GM12878 (cell line): Measurements from ENCODE around the gene PTGS1. TPM values are rescaled to one million over a fixed set of nuclear protein-coding genes. Genes with fewer than 3 reads are reported as not detected.

Experiments
- ATAC-seq: fragments of 200-7000 bp; cut with Tn5 transposase; 3 replicates; pipeline ENCODE4 v1.9.1; 2020; ENCODE audit warnings: mild to moderate bottlenecking, moderate library complexity
- BruUV-seq: library from RNA; stranded (reverse); fragments of 400-500 nt; replicated peaks from 2 replicates; lab custom pipeline; 2021; lab: Mats Ljungman, UMichigan
- CTCF ChIA-PET: fragments of 300-600 bp; sonication (Branson Sonifier 250); formaldehyde crosslinking; extraction: SDS; loops from one replicate; lab custom pipeline; 2021; ENCODE audit warnings: inconsistent platforms; lab: Yijun Ruan, JAX
- POLR2A ChIA-PET: fragments of 350-600 bp; formaldehyde crosslinking; extraction: SDS; loops from one replicate; lab custom pipeline; 2021; ENCODE audit warnings: inconsistent platforms; lab: Charles Lee
- RAD21 ChIA-PET: fragments of 300-600 bp; sonication (Branson Sonifier 250); formaldehyde crosslinking; loops from one replicate; lab custom pipeline; 2023; ENCODE audit warnings: antibody characterized with exemption; ENCODE audit not compliant: unreplicated experiment; lab: Charles Lee
- SMC1A ChIA-PET: fragments of 300-600 bp; sonication (Branson Sonifier 250); formaldehyde crosslinking; loops from one replicate; lab custom pipeline; 2023; ENCODE audit not compliant: unreplicated experiment, uncharacterized antibody; lab: Charles Lee
- DNase-seq: peaks from one replicate; pipeline ENCODE4 v3.0.0-alpha.2; 2011; ENCODE audit warnings: low read depth, low spot score
- FAIRE-seq: peaks from 3 replicates; lab custom pipeline; 2011; peaks lifted over from hg19 to GRCh38; lab: Jason Lieb, UNC
- H2AFZ ChIP-seq: 2 replicates; pipeline ENCODE4 v1.6.0; 2011; ENCODE audit warnings: low read depth, low read length, control low read depth; ENCODE audit not compliant: control insufficient read depth
- H3K27ac ChIP-seq: 2 replicates; pipeline ENCODE4 v1.5.1; 2011; ENCODE audit warnings: control low read depth; ENCODE audit not compliant: control insufficient read depth, insufficient read depth
- H3K27me3 ChIP-seq, 2 experiments: replicated peaks in 1 of 2; 2 replicates each; pipeline versions ENCODE4 v1.6.0 to v1.6.1; 2011; ENCODE audit warnings: low read length in 1 of 2; ENCODE audit not compliant: control insufficient read depth in 2 of 2, insufficient read depth in 2 of 2
- H3K36me3 ChIP-seq, 2 experiments: 2 replicates each; pipeline ENCODE4 v1.5.1; 2011; ENCODE audit warnings: low read length in 1 of 2; ENCODE audit not compliant: control insufficient read depth in 2 of 2, insufficient read depth in 2 of 2
- H3K4me1 ChIP-seq: 2 replicates; pipeline ENCODE4 v1.6.1; 2011; ENCODE audit warnings: mild to moderate bottlenecking, low read length, moderate library complexity, mixed read lengths; ENCODE audit not compliant: control insufficient read depth, insufficient read depth
- H3K4me2 ChIP-seq: 2 replicates; pipeline ENCODE4 v1.6.0; 2011; ENCODE audit warnings: control low read depth; ENCODE audit not compliant: control insufficient read depth, insufficient read depth
- H3K4me3 ChIP-seq: fragments of 200-600 bp; sonication (generic); 2 replicates; pipeline ENCODE4 v1.5.1; 2016
- H3K79me2 ChIP-seq: 2 replicates; pipeline ENCODE4 v1.6.0; 2011; ENCODE audit warnings: low read length; ENCODE audit not compliant: control insufficient read depth, insufficient read depth
- H3K9ac ChIP-seq: 2 replicates; pipeline ENCODE4 v1.8.0; 2011; ENCODE audit warnings: low read length, control low read depth, mixed read lengths; ENCODE audit not compliant: control insufficient read depth, insufficient read depth
- H3K9me3 ChIP-seq: replicated peaks from 3 replicates; pipeline ENCODE4 v1.5.1; 2011; ENCODE audit warnings: mild to moderate bottlenecking, low read length; ENCODE audit not compliant: control insufficient read depth, insufficient read depth
- H4K20me1 ChIP-seq: 2 replicates; pipeline ENCODE4 v1.6.0; 2011; ENCODE audit not compliant: control insufficient read depth, insufficient read depth
- EP300 ChIP-seq, 2 experiments: fragments of 150-350 bp in 1 of 2; IDR thresholded peaks; 2 replicates each; pipeline ENCODE4 v1.6.1; 2011 to 2012; ENCODE audit warnings: low read depth in 2 of 2, low read length in 2 of 2, borderline replicate concordance in 1 of 2, improper control_type of control experiment in 1 of 2, inconsistent platforms in 1 of 2; ENCODE audit not compliant: control insufficient read depth in 1 of 2
- MAX ChIP-seq: IDR thresholded peaks from 2 replicates; pipeline ENCODE4 v1.6.1; 2012; ENCODE audit warnings: low read depth, low read length, improper control_type of control experiment
- RCOR1 ChIP-seq: conservative IDR thresholded peaks from 2 replicates; pipeline ENCODE4 v1.6.1; 2012; ENCODE audit warnings: low read depth, low read length, improper control_type of control experiment
- TBL1XR1 ChIP-seq: IDR thresholded peaks from 2 replicates; pipeline ENCODE4 v1.6.1; 2012; ENCODE audit warnings: low read depth, low read length, improper control_type of control experiment
- WGBS: methylation state at CpG from one replicate; pipeline ENCODE4 v1.1.6; 2016; ENCODE audit warnings: low lambda C conversion rate; ENCODE audit not compliant: insufficient replicate concordance, insufficient coverage; ENCODE audit errors: missing lambda C conversion rate; 5-methylcytosine and 5-hydroxymethylcytosine counted together
- in situ Hi-C: fragments of 300-500 bp; cut with MboI; formaldehyde crosslinking; loops from 9 replicates; pipeline ENCODE4 v1.14.3; 2018; ENCODE audit warnings: mixed read lengths
- intact Hi-C: fragments of 100-400 bp; cut with micrococcal nuclease; formaldehyde crosslinking; loops from one replicate; pipeline ENCODE4 v1.14.2; 2022; ENCODE audit not compliant: unreplicated experiment
- polyA plus RNA-seq, 11 experiments: library from polyadenylated mRNA; depleted of rRNA in 4 of 11; unstranded in 6 of 11; stranded (reverse) in 5 of 11; fragments of >200 nt; fragmentation: Nextera tagmentation in 4 of 11; fragmentation: Illumina TruSeq in 1 of 11; extraction: Ambion mirVana in 4 of 11; extraction: Trizol in 1 of 11; gene quantifications; 1 replicate in 1 of 11; 2 replicates in 10 of 11; pipeline versions ENCODE4 v1.2.1 to v1.2.3, GENCODE V29; 2011 to 2016; ENCODE audit warnings: inconsistent platforms in 2 of 11, missing spikeins in 2 of 11, low read depth in 1 of 11
- total RNA-seq, 4 experiments: library from RNA; depleted of rRNA in 3 of 4; stranded (reverse); fragments of >200 nt in 3 of 4; fragmentation: Illumina TruSeq in 1 of 4; extraction: Trizol in 1 of 4; gene quantifications; 2 replicates each; pipeline versions ENCODE4 v1.2.1 to v1.2.3, GENCODE V29; 2013 to 2021
- TF ChIP-seq, protein P1 (sequence below): fragments of 450-650 bp; formaldehyde crosslinking; IDR thresholded peaks from 2 replicates; pipeline ENCODE4 v1.4.0; 2022; ENCODE audit warnings: mild to moderate bottlenecking, moderate library complexity

Gene PTGS1
- total and polyA plus RNA-seq, 10 of the 15 experiments (the other 5 are each of a cell fraction or from before 2014, with no cell fraction given): 0.16 to 2.8 (median 0.96) TPM

- H3K36me3 ChIP-seq: no peaks in the 10 kb centered on the region
- H3K9me3 ChIP-seq: no peaks in the 10 kb centered on the region
- BruUV-seq: no TSS peak
- TF ChIP-seq MAX (no peak), EP300 (IDR thresholded peaks at IDR 0.05; ENCODE audit: borderline replicate concordance in 1 of 2, control insufficient read depth in 1 of 2, low read depth in 2 of 2, low read length in 2 of 2) (no peak), RCOR1 (no peak), TBL1XR1 (no peak)
- TF ChIP-seq, protein P1, sequence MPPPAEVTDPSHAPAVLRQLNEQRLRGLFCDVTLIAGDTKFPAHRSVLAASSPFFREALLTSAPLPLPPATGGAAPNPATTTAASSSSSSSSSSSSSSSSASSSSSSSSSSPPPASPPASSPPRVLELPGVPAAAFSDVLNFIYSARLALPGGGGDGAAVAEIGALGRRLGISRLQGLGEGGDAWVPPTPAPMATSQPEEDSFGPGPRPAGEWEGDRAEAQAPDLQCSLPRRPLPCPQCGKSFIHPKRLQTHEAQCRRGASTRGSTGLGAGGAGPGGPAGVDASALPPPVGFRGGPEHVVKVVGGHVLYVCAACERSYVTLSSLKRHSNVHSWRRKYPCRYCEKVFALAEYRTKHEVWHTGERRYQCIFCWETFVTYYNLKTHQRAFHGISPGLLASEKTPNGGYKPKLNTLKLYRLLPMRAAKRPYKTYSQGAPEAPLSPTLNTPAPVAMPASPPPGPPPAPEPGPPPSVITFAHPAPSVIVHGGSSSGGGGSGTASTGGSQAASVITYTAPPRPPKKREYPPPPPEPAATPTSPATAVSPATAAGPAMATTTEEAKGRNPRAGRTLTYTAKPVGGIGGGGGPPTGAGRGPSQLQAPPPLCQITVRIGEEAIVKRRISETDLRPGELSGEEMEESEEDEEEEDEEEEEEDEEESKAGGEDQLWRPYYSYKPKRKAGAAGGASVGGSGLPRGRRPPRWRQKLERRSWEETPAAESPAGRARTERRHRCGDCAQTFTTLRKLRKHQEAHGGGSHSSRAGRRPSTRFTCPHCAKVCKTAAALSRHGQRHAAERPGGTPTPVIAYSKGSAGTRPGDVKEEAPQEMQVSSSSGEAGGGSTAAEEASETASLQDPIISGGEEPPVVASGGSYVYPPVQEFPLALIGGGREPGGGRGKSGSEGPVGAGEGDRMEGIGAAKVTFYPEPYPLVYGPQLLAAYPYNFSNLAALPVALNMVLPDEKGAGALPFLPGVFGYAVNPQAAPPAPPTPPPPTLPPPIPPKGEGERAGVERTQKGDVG (CRISPR knock-in tag): no peak
- in situ Hi-C loops: no loop called here
- FAIRE-seq: no peak
- H3K9ac ChIP-seq: no peak overlapping the region
- no peaks in the 10 kb centered on the region for H3K4me1 ChIP-seq
- ChIA-PET RAD21 (interaction anchor here (1.1 to 1.5 kb wide), 2 partner anchors 215 to 241 kb away, joined by 3 to 4 read pairs; no protein-coding TSS in a partner anchor), POLR2A (no interaction called here), CTCF (interaction anchor here (1.4 kb wide), 1 partner anchor 10 kb away, joined by 7 read pairs; no protein-coding TSS in a partner anchor), SMC1A (interaction anchor here (0.7 kb wide), 1 partner anchor 203 kb away, joined by 3 read pairs; no protein-coding TSS in a partner anchor)
- H4K20me1 ChIP-seq: no peaks in the 10 kb centered on the region
- ATAC-seq: no peak
- no peak overlapping the region for H3K4me2 ChIP-seq
- intact Hi-C loops: no loop called here
- H2AFZ ChIP-seq: no peak overlapping the region
- no peak overlapping the region for H3K27ac ChIP-seq
- H3K4me3 ChIP-seq: no peak overlapping the region
- 40% methylated on average over 6 of the region's 6 CpGs for WGBS
- H3K79me2 ChIP-seq: no peaks in the 10 kb centered on the region
- H3K27me3 ChIP-seq: no peaks in the 10 kb centered on the region; a peak in 2 of 4 replicates
- DNase-seq: no peak
These were observed 30.7 kb upstream of the PTGS1 start for GRCh38 chr9:122340161-122340560.
